ENCODE results near the gene SLC10A7. TPM values are rescaled to one million over a fixed set of nuclear protein-coding genes. Genes with fewer than 3 reads are reported as not detected.

Gene SLC10A7
- total and polyA plus RNA-seq, 2 of the 13 experiments (the other 11 are each of a cell fraction or from before 2014, with no cell fraction given), result 18.5 to 18.8 TPM

DNA sequence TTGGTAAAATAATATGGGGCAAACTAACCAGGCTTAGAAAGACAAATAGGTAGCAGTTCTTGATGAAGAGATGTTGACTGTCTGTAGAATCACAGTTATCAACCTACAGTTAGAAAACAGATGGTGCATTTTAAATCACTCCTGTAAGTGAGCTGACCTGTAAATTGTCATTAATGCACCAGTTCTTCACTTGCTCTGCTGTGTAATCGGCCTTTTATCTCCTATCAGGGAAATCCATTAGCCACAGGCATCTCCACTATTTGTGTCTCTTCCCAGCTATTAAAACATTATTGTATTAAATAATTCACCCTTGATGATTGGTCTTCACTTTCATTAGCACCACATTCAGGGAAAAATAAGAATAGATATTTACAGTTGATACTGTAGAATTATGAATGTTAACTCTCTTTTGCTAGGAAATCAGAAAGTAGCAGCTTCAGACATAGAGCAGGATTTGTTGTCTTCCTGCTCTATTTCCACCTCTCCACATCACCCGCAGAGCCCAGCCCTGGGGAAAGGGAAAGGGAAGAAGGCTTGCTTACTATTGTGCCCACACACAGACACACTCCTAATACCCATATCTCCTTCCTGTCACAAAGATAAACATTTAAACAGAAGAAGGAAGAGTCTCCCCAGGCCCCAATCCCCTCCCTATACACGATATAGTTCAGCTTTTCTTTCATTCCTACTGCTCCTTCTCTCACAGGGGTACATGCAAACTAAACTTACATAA is 210.3 kb downstream of the SLC10A7 start:
- ATAC-seq (no peak), FAIRE-seq (no peak), DNase-seq (ENCODE audit: low spot score) (no peak)
- POLR2A ChIA-PET, result no interaction called here
- in situ Hi-C loops (cut with HindIII; ENCODE audit: extremely low pct_ligation_motif_present, low pct_unique_long_range_greater_than_20kb) (no loop called here), intact Hi-C loops (cut with micrococcal nuclease; ENCODE audit: unreplicated experiment) (no loop called here)
- H3K27me3 ChIP-seq (ENCODE audit: control insufficient read depth in 1 of 2, insufficient read depth in 2 of 2, low read length in 2 of 2), result no peaks in the 10 kb centered on the region
- no peak overlapping the region for H3K4me3 ChIP-seq (replicated peaks in 1 of 3; ENCODE audit: insufficient read depth in 1 of 3, low read depth in 2 of 3, low read length in 3 of 3)
- H4K20me1 ChIP-seq (ENCODE audit: insufficient read depth, low read length), result no peaks in the 10 kb centered on the region
- H3K36me3 ChIP-seq (replicated peaks in 1 of 2; ENCODE audit: control insufficient read depth in 1 of 2, insufficient read depth in 2 of 2, low read length in 2 of 2), result no peaks in the 10 kb centered on the region
- no peaks in the 10 kb centered on the region for H3K79me2 ChIP-seq (ENCODE audit: insufficient read depth, low read length)
- CTCF ChIA-PET (ENCODE audit: low intra/inter-chr PET ratio, low total read pairs), result no interaction called here
- no peak overlapping the region for H2AFZ ChIP-seq (ENCODE audit: low read length)
- no TSS peak for BruUV-seq (replicated peaks)
- no peaks in the 10 kb centered on the region for H3K9me3 ChIP-seq (ENCODE audit: low read length)
- no peak overlapping the region for H3K4me2 ChIP-seq (ENCODE audit: low read depth, low read length)
- no peak overlapping the region for H3K27ac ChIP-seq (ENCODE audit: extremely low read length, insufficient read depth, low read length)
- H3K4me1 ChIP-seq (ENCODE audit: insufficient read depth, low read length), result no peaks in the 10 kb centered on the region
- WGBS (ENCODE audit: low lambda C conversion rate), result 89% methylated on average over 3 of the region's 3 CpGs
- H3K9ac ChIP-seq (ENCODE audit: insufficient read depth, low read depth, low read length), result no peak overlapping the region
- TF ChIP-seq ZNF512 (CRISPR knock-in tag; IDR thresholded peaks at IDR 0.05) (no peak), SOX5 (CRISPR knock-in tag; IDR thresholded peaks at IDR 0.05; ENCODE audit: borderline replicate concordance) (no peak), ZNF883 (CRISPR knock-in tag; IDR thresholded peaks at IDR 0.05; ENCODE audit: not compliant biosample characterization) (no peak), ZNF432 (CRISPR knock-in tag; IDR thresholded peaks at IDR 0.05; ENCODE audit: borderline replicate concordance) (no peak), ZFP91 (CRISPR knock-in tag; IDR thresholded peaks at IDR 0.05; ENCODE audit: borderline replicate concordance) (no peak), ZBTB42 (CRISPR knock-in tag; IDR thresholded peaks at IDR 0.05) (no peak), ZSCAN31 (CRISPR knock-in tag; IDR thresholded peaks at IDR 0.05; ENCODE audit: low read depth) (no peak), ZNF207 (IDR thresholded peaks at IDR 0.05; ENCODE audit: borderline replicate concordance) (no peak), NFIB (CRISPR knock-in tag; IDR thresholded peaks at IDR 0.05; ENCODE audit: borderline replicate concordance) (no peak), ZNF205 (CRISPR knock-in tag; IDR thresholded peaks at IDR 0.05) (no peak), ZBTB37 (CRISPR knock-in tag; IDR thresholded peaks at IDR 0.05) (no peak), FIP1L1 (IDR thresholded peaks at IDR 0.05; ENCODE audit: borderline replicate concordance, insufficient read depth, low read depth, low read length) (no peak), ZNF713 (CRISPR knock-in tag; IDR thresholded peaks at IDR 0.05) (no peak), ZNF335 (CRISPR knock-in tag; IDR thresholded peaks at IDR 0.05) (no peak)
- TF ChIP-seq, protein P1, sequence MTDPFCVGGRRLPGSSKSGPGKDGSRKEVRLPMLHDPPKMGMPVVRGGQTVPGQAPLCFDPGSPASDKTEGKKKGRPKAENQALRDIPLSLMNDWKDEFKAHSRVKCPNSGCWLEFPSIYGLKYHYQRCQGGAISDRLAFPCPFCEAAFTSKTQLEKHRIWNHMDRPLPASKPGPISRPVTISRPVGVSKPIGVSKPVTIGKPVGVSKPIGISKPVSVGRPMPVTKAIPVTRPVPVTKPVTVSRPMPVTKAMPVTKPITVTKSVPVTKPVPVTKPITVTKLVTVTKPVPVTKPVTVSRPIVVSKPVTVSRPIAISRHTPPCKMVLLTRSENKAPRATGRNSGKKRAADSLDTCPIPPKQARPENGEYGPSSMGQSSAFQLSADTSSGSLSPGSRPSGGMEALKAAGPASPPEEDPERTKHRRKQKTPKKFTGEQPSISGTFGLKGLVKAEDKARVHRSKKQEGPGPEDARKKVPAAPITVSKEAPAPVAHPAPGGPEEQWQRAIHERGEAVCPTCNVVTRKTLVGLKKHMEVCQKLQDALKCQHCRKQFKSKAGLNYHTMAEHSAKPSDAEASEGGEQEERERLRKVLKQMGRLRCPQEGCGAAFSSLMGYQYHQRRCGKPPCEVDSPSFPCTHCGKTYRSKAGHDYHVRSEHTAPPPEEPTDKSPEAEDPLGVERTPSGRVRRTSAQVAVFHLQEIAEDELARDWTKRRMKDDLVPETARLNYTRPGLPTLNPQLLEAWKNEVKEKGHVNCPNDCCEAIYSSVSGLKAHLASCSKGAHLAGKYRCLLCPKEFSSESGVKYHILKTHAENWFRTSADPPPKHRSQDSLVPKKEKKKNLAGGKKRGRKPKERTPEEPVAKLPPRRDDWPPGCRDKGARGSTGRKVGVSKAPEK (CRISPR knock-in tag; IDR thresholded peaks at IDR 0.05; ENCODE audit: borderline replicate concordance), result no peak

Data from HepG2 (cell line).